Fibroblast of mammary gland (primary cell): ENCODE data around the gene RYR2.

Experiments used
- DNase-seq: peaks from one replicate; pipeline ENCODE4 v3.0.0-alpha.2; 2010; ENCODE audit warnings: low read depth
- H3K4me3 ChIP-seq: 2 replicates; pipeline ENCODE4 v1.5.1; 2011; ENCODE audit warnings: low read depth, mild to moderate bottlenecking, low read length, moderate library complexity; ENCODE audit not compliant: control insufficient read depth
- TF ChIP-seq, protein P1 (sequence below): conservative IDR thresholded peaks from 2 replicates; pipeline ENCODE4 v1.5.1; 2011; ENCODE audit warnings: low read depth, low read length, inconsistent platforms; ENCODE audit not compliant: control insufficient read depth, insufficient read depth

The RYR2 gene

GRCh38 chr1:237138551-237138950, 96.6 kb downstream of the RYR2 start:
- no peak overlapping the region for H3K4me3 ChIP-seq
- TF ChIP-seq, protein P1, sequence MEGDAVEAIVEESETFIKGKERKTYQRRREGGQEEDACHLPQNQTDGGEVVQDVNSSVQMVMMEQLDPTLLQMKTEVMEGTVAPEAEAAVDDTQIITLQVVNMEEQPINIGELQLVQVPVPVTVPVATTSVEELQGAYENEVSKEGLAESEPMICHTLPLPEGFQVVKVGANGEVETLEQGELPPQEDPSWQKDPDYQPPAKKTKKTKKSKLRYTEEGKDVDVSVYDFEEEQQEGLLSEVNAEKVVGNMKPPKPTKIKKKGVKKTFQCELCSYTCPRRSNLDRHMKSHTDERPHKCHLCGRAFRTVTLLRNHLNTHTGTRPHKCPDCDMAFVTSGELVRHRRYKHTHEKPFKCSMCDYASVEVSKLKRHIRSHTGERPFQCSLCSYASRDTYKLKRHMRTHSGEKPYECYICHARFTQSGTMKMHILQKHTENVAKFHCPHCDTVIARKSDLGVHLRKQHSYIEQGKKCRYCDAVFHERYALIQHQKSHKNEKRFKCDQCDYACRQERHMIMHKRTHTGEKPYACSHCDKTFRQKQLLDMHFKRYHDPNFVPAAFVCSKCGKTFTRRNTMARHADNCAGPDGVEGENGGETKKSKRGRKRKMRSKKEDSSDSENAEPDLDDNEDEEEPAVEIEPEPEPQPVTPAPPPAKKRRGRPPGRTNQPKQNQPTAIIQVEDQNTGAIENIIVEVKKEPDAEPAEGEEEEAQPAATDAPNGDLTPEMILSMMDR = no peak
- DNase-seq = no peak

- TF ChIP-seq, protein P1 = no peak
- H3K4me3 ChIP-seq = no peak overlapping the region
- no peak for DNase-seq
These were observed 97.7 kb downstream of the RYR2 start for GRCh38 chr1:237139732-237140131.

- no peak for DNase-seq
- TF ChIP-seq, protein P1 = no peak
- no peak overlapping the region for H3K4me3 ChIP-seq
These were observed 99.0 kb downstream of the RYR2 start for GRCh38 chr1:237140986-237141385.

DNA sequence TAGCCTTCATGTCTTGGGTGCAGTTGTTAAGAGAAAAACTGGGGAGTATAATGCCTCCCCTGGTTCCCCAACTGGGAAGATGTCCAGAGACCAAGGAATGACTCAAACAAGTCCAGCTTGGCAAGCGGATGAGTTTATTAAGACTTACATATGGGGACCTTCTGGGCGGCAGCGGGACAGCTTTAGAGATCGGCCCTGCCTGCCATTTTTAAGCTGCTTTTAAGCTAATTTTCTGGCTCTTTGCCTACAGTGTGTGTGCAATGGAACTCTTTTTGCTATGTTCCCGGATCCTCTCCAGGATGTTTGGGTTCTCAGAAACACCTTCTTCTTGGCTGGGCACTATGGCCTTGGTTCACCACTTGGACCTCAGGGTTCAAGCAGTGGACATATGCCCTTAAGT, 99.5 kb downstream of the RYR2 start:
- TF ChIP-seq, protein P1 = no peak
- no peak overlapping the region for H3K4me3 ChIP-seq
- DNase-seq = no peak

GRCh38 chr1:237145379-237146135, 103.6 kb downstream of the RYR2 start:
- no peak for DNase-seq
- no peak overlapping the region for H3K4me3 ChIP-seq
- TF ChIP-seq, protein P1 = no peak

DNA sequence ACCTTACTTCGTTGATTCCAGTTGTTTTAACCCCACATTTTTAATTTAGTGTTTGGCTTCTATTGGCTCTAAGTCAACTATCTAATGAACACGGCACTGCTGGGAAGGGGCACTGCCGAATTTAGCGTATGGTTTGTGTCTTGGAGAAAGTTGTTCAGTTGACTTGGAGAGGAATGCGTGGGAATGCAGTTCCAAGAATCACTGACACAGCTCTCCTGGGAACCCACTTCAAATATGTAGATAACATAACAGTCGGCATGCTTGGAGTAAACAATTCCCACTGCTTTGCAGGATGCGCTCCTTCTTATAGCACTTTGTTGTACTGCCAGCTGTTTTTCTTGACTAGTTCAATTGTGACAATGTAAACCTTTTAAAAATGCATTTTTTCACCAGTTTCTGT, 104.3 kb downstream of the RYR2 start:
- no peak overlapping the region for H3K4me3 ChIP-seq
- TF ChIP-seq, protein P1 = no peak
- DNase-seq = no peak
